ENCODE measurements around the gene PGM5.

GRCh38 chr9:68497629-68498028 is 141.2 kb downstream of the PGM5 start:
- TF ChIP-seq GATA3 (IDR thresholded peaks at IDR 0.05; ENCODE audit: low read depth, low read length) = no peak
- TF ChIP-seq GATA2 (IDR thresholded peaks at IDR 0.05; ENCODE audit: low read depth, low read length) = no peak
